ENCODE data around the gene CAPNS1.

GRCh38 chr19:36136964-36137686 lies 2.7 kb upstream of the CAPNS1 start:
- TF ChIP-seq EZH2 (IDR thresholded peaks at IDR 0.05; ENCODE audit: borderline replicate concordance, low read length) (no peak), CTCF (conservative IDR thresholded peaks at IDR 0.05 in 1 of 2, IDR thresholded peaks at IDR 0.05 in 1 of 2; ENCODE audit: extremely low read depth in 1 of 2, insufficient read depth in 1 of 2, low read depth in 1 of 2, low read length in 2 of 2) (no peak)

Measured in mammary epithelial cell (primary cell).